Thoracic aorta (tissue), 2 donors: ENCODE data around the gene STAB1. TPM values are rescaled to one million over a fixed set of nuclear protein-coding genes. Genes with fewer than 3 reads are reported as not detected.

Source experiments
- ATAC-seq: fragments of 150-250 bp; one replicate; pipeline ENCODE4 v1.8.0; 2017; ENCODE audit warnings: low read depth; ENCODE audit not compliant: insufficient number of reproducible peaks, low FRiP score
- DNase-seq: peaks from one replicate; pipeline ENCODE4 v3.0.0-alpha.2; 2020; ENCODE audit warnings: low spot score
- H3K27ac ChIP-seq, 2 donors: fragments of 200-600 bp; sonication (generic); 1 replicate in 1 of 2; 2 replicates in 1 of 2; pipeline ENCODE4 v1.5.1; 2016; ENCODE audit warnings: mild to moderate bottlenecking in 2 of 2, moderate library complexity in 2 of 2
- H3K27me3 ChIP-seq: fragments of 200-600 bp; sonication (generic); replicated peaks from 2 replicates; pipeline ENCODE4 v1.6.0; 2016; ENCODE audit warnings: mild to moderate bottlenecking; ENCODE audit not compliant: insufficient read depth
- H3K36me3 ChIP-seq: fragments of 200-600 bp; sonication (generic); one replicate; pipeline ENCODE4 v1.5.1; 2016
- H3K4me1 ChIP-seq, 2 donors: fragments of 200-600 bp; sonication (generic); 1 replicate in 1 of 2; 2 replicates in 1 of 2; pipeline versions ENCODE4 v1.5.1 to v1.6.0; 2016; ENCODE audit warnings: low read depth in 2 of 2, mild to moderate bottlenecking in 1 of 2; ENCODE audit not compliant: control insufficient read depth in 1 of 2
- H3K4me3 ChIP-seq: fragments of 200-600 bp; sonication (generic); 2 replicates; pipeline ENCODE4 v1.5.1; 2016; ENCODE audit warnings: mild to moderate bottlenecking
- H3K9me3 ChIP-seq: fragments of 200-600 bp; sonication (generic); 2 replicates; pipeline ENCODE4 v1.5.1; 2016
- CTCF ChIP-seq: fragments of 200-600 bp; sonication (generic); IDR thresholded peaks from one replicate; pipeline ENCODE4 v1.5.1; 2019; ENCODE audit warnings: antibody characterized with exemption
- total RNA-seq, 2 donors: library from RNA; depleted of rRNA; stranded (reverse); fragments of >200 nt; gene quantifications; one replicate each; pipeline versions ENCODE4 v1.1.0 to v1.2.3, GENCODE V29; 2016

The STAB1 gene
- total RNA-seq, 2 donors from 2014 or later: 249 to 837 TPM

DNA sequence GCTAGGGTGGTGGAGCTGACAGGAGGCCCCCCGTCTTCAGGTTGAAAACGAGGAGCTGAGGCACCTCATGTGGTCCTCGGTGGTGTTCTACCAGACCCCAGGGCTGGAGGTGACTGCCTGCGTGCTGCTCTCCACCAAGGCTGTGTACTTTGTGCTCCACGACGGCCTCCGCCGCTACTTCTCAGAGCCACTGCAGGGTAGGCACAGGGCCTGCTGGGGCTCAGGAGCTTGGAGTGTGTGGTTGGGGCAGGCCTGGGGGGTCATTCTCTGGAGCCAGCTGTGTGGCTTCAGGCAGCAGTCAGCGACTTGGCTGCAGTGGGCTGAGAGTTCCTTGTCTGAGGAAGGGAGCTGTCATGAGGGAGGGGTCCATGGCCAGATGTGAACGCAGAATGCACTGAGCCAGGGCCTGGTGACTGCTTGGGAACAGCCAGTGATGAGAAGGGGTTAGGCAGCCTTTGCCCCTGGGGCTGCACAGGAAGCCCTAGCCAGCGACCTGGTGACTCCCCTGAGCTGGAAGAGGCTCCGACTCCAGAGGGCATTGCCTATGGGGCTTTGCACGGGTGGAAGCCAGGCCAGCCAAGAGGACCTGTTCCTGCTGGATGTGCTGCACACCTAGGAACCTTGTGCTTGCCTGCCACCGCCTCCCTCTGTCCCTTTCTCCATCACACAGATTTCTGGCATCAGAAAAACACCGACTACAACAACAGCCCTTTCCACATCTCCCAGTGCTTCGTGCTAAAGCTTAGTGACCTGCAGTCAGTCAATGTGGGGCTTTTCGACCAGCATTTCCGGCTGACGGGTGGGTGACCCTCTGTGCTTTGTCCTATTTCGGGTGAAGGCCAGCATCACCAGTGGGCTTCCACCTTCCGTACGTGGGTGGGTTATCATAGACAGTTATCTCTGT lies 4.9 kb upstream of the STAB1 start:
- Histone ChIP-seq H3K27ac (no peak overlapping the region), H3K9me3 (no peaks in the 10 kb centered on the region), H3K4me3 (no peak overlapping the region), H3K4me1 (peaks cover 0 to 5% of the 10 kb centered on the region in 2 donors), H3K27me3 (no peaks in the 10 kb centered on the region), H3K36me3 (peaks cover 73% of the 10 kb centered on the region)
- no peak for ATAC-seq
- no peak for TF ChIP-seq CTCF
- DNase-seq: no peak

GRCh38 chr3:52490939-52491526 lies 4.1 kb upstream of the STAB1 start:
- TF ChIP-seq CTCF: no peak
- ATAC-seq (no peak), DNase-seq (no peak)
- Histone ChIP-seq H3K36me3 (peaks cover 66% of the 10 kb centered on the region), H3K27ac (peak overlapping the region in 1 of 2 donors; percentile 52), H3K27me3 (no peaks in the 10 kb centered on the region), H3K4me1 (peaks cover 5 to 6% of the 10 kb centered on the region in 2 donors), H3K4me3 (no peak overlapping the region), H3K9me3 (no peaks in the 10 kb centered on the region)

DNA sequence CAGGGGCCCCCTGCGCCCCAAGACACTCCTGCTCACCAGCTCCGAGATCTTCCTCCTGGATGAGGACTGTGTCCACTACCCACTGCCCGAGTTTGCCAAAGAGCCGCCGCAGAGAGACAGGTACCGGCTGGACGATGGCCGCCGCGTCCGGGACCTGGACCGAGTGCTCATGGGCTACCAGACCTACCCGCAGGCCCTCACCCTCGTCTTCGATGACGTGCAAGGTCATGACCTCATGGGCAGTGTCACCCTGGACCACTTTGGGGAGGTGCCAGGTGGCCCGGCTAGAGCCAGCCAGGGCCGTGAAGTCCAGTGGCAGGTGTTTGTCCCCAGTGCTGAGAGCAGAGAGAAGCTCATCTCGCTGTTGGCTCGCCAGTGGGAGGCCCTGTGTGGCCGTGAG lies 3.1 kb upstream of the STAB1 start:
- Histone ChIP-seq H3K27ac (no peak overlapping the region), H3K36me3 (peaks cover 58% of the 10 kb centered on the region)
- no peak for DNase-seq

DNA sequence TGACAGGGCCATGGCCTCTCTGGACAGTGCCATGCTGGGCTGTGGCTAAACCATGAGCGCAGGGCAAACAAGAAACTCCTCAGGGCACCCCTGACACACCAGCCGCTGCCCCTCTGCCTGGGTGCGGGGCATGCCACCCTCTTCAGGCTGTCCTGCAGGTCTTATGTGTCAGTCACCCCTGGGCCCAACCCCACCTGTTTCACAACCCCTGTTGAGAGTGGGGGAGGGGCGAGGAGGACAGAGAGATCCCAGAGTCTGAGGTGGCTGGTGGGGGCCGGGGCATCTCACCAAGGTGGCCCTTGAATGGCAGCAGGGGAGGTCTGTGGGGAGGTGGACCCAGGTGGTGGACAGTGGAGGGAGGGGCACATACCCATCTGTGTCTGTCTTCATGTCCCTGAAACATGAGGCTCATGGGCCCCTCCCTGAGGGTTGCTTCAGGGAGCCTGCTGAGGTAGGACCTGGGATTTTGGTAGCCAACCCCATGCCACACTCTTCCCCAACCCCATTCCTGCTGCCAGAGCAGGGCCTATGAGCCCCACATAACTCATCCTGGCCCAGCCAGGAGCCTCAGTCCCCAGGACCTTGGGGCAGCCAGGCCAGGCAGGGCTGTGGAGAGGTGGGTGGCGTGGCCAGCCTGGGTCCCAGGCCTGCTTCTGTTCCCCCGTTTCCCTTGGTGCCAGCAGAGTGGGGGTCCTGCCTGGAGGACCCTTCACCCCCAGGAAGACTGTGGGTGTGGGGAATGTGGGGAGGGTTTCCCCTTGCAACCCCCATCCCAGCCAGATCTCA lies 1.7 kb upstream of the STAB1 start:
- H3K27ac ChIP-seq: no peak overlapping the region
- peaks cover 45% of the 10 kb centered on the region for H3K36me3 ChIP-seq
- no peak for DNase-seq
- no peak for TF ChIP-seq CTCF
- H3K4me3 ChIP-seq: no peak overlapping the region
- H3K27me3 ChIP-seq: no peaks in the 10 kb centered on the region
- no peaks in the 10 kb centered on the region for H3K9me3 ChIP-seq
- ATAC-seq: no peak
- peaks cover 5 to 6% of the 10 kb centered on the region in 2 donors for H3K4me1 ChIP-seq

More for the DNA sequence above, 3.1 kb upstream of the STAB1 start:
- Histone ChIP-seq H3K4me3 (no peak overlapping the region), H3K27me3 (no peaks in the 10 kb centered on the region), H3K4me1 (peaks cover 5 to 6% of the 10 kb centered on the region in 2 donors), H3K9me3 (no peaks in the 10 kb centered on the region)
- no peak for ATAC-seq
- TF ChIP-seq CTCF: no peak

DNA sequence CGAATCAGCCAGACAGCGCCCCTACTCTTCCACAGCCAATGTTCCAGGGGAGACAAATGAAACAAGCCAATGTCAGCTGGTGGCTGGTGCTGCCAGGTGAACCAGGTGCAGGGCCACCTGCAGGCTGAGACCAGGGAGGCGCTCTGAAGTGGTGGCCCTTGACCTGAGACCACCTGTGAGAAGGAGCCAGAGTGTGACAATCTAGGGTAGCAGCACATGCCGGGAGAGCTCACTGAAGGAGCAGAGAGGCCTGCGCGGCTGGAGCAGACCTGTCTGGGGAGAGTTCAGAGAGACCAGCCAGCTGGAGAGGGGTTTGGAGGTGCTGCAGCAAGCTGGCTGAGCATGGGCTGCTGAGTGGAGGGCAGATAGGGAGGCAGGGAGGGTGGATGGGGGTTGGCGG lies 693 bp upstream of the STAB1 start:
- H3K27ac ChIP-seq: no peak overlapping the region
- peaks cover 5 to 6% of the 10 kb centered on the region in 2 donors for H3K4me1 ChIP-seq
- no peak overlapping the region for H3K4me3 ChIP-seq
- no peak for TF ChIP-seq CTCF
- H3K9me3 ChIP-seq: no peaks in the 10 kb centered on the region
- H3K36me3 ChIP-seq: peaks cover 35% of the 10 kb centered on the region
- ATAC-seq (no peak), DNase-seq (no peak)
- H3K27me3 ChIP-seq: no peaks in the 10 kb centered on the region
